Measurements from ENCODE around the gene ZBTB5.

The ZBTB5 gene

DNA sequence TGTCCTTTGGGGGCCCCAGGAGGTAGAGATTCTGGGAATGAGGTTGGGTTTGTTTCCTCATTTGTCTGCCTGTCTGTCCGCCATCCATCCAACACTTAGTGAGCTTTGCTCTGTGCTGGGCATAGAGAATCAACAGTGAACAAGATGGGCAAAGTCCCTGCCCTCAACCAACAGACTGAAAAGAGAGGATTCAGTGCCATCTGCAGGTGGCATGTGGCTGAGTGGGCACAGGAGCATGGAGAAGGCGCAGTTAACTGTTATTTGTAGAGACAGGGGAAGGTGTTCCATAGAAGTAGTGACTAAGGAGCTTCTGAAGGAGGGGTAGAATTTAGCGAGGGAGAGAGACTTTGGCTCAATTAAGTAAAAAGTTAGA is 43.6 kb upstream of the ZBTB5 start:
- TF ChIP-seq, protein P1, sequence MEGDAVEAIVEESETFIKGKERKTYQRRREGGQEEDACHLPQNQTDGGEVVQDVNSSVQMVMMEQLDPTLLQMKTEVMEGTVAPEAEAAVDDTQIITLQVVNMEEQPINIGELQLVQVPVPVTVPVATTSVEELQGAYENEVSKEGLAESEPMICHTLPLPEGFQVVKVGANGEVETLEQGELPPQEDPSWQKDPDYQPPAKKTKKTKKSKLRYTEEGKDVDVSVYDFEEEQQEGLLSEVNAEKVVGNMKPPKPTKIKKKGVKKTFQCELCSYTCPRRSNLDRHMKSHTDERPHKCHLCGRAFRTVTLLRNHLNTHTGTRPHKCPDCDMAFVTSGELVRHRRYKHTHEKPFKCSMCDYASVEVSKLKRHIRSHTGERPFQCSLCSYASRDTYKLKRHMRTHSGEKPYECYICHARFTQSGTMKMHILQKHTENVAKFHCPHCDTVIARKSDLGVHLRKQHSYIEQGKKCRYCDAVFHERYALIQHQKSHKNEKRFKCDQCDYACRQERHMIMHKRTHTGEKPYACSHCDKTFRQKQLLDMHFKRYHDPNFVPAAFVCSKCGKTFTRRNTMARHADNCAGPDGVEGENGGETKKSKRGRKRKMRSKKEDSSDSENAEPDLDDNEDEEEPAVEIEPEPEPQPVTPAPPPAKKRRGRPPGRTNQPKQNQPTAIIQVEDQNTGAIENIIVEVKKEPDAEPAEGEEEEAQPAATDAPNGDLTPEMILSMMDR (conservative IDR thresholded peaks at IDR 0.05; ENCODE audit: low read depth, low read length): no peak
- DNase-seq (ENCODE audit: low read depth): no peak
- no peak overlapping the region for H3K4me3 ChIP-seq (ENCODE audit: low read length)

DNA sequence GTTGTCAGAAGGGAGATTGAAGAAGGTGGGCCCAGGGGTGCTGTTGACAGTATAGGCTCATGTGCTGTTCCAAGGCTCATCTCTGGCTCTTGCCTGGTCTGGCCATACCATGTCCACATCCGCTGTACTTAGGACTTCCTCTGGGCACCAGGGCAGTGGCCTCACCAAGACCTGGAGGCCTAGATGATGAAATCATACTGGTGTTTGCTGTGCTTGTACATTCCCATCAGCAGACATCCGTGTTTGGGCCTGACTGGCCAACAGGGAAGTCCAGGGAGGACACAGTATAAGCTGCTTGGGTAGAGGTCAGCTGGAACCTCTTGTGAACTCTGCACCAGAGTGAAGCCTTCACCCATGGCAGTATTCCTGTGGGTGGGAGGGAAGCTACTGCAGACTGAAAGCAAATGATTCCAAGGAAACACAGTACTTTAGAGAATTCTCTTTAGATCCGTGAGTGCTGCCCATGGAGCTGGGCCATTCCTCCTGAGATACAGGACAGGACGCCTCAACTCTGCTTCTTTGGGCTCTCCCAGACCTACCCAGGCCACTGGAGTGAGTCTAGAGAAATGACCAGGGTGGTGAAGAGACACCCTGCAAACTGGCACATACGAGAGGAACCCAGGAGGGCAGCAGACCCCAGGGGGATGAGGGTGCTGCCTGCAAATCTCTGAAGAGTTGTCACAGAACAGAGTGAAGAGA is 43.0 kb upstream of the ZBTB5 start:
- TF ChIP-seq, protein P1 (conservative IDR thresholded peaks at IDR 0.05; ENCODE audit: low read depth, low read length): no peak
- no peak for DNase-seq (ENCODE audit: low read depth)
- H3K4me3 ChIP-seq (ENCODE audit: low read length): no peak overlapping the region

DNA sequence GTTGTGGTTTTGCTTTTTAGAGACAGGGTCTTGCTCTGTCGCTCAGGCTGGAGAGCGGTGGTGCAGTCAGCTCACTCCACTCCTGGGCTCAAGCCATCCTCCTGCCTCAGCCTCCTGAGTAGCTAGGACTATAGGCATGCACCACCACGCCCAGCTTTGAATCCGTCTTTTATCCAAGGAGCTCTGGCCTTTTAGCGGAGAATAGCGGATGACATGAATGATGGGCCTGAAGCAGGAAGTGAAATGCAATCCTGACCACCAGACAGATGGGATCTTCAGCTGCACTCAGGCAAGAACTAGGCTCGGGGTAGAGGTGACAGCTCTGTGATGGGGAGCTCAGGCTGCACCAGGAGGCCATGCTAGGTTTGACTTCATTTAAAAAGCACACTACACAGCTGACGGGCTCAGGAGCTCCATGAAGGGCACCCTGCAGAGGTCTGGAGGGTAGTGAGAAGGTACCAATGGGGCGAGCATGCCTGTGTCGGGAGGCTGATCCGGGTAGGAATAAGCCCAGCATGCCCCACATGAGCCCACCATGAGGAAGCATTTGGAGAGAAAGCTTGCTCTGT is 42.4 kb upstream of the ZBTB5 start:
- TF ChIP-seq, protein P1 (conservative IDR thresholded peaks at IDR 0.05; ENCODE audit: low read depth, low read length): no peak
- H3K4me3 ChIP-seq (ENCODE audit: low read length): no peak overlapping the region
- no peak for DNase-seq (ENCODE audit: low read depth)

DNA sequence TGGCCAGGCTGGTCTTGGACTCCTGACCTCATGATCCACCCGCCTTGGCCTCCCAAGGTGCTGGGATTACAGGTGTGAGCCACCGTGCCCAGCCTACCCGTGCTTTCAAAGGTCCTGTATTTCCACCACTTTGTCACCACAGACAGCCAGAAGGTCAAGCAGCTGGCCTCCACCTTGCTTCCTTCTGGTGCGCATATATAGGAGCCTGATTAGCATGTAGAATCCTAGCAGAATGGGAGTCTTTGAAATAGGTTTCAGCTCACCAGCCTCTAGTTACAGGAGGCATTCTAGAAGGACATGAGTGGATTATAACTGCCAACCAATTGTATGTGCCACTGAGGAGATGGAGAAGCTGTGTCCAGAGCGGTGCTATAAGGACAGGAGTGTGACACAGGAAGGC is 39.4 kb upstream of the ZBTB5 start:
- TF ChIP-seq, protein P1 (conservative IDR thresholded peaks at IDR 0.05; ENCODE audit: low read depth, low read length): no peak
- H3K4me3 ChIP-seq (ENCODE audit: low read length): no peak overlapping the region
- no peak for DNase-seq (ENCODE audit: low read depth)

DNA sequence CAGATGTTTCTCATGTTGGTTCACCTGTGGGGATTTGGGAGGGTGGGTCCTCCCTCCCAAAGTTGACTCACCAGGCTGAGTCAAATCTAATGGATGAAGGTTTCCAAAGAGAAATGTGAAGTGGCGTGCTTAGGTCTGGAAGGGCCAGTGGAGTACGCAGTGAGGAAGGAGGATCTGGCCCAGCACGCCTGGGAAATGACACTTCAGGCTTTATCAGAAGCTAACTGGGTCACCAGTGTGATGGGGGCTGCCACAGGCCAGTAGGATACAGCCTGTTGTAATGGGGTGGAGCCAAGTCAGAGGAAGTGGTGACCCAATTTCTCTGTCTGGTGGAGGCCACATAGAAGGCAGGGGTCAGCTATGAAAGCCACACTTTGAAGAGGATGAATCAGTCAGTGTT is 38.5 kb upstream of the ZBTB5 start:
- no peak overlapping the region for H3K4me3 ChIP-seq (ENCODE audit: low read length)
- DNase-seq (ENCODE audit: low read depth): no peak
- TF ChIP-seq, protein P1 (conservative IDR thresholded peaks at IDR 0.05; ENCODE audit: low read depth, low read length): no peak

DNA sequence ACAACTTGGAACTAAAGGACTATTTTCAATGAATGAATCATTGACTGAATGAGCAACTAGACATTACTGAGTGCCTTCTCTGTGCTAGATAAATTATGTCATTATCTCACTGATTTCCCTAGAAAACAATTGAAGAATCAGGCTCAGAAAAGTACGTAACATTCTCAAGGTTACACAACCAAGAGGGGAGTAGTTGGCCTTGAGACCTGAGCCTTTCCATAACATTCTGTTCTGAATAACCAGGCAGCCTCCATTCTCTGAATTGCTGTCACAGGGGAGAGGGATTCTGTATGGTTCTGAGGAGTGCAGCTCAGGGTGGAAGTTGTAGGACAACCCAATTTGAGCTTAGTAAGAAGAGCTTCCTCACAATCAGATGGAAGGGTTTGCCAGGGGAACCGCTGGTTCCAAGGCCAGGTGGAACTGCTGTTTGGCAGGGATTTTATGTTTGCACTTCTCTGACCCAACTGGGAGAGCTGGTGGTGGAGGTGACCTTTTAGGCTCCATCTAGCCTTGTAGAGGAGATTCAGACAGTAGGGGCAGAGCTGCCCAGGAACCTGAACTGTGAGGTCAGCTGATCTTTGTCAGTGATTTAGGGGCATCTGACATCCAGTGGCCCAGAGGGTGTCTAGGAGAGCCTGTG is 36.8 kb upstream of the ZBTB5 start:
- H3K4me3 ChIP-seq (ENCODE audit: low read length): no peak overlapping the region
- DNase-seq (ENCODE audit: low read depth): no peak
- TF ChIP-seq, protein P1 (conservative IDR thresholded peaks at IDR 0.05; ENCODE audit: low read depth, low read length): no peak

DNA sequence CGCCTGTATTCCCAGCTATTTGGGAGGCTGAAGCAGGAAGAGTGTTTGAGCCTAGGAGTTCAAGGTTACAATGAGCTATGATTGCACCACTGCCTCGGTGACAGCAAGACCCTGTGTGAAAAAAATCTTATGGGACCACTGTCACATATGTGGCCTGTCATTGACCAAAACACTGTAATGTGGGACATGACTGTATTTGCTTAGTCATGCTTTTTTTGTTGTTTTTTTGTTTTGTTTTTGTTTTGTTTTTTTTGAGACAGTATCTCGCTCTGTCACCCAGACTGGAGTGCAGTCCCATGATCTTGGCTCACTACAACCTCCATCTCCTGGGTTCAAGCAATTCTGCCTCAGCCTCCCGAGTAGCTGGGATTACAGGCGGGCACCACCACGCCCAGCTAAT is 34.0 kb upstream of the ZBTB5 start:
- no peak for DNase-seq (ENCODE audit: low read depth)
- H3K4me3 ChIP-seq (ENCODE audit: low read length): no peak overlapping the region
- TF ChIP-seq, protein P1 (conservative IDR thresholded peaks at IDR 0.05; ENCODE audit: low read depth, low read length): no peak
